RWPE1 (cell line): ENCODE results near the gene ABCF2.

ENCODE experiments used
- CTCF ChIA-PET: fragments of 350-600 bp; sonication (Branson Sonifier 250); formaldehyde crosslinking; extraction: SDS; loops from one replicate; lab custom pipeline; 2021; lab: Yijun Ruan, JAX
- POLR2A ChIA-PET: fragments of 400-600 bp; formaldehyde crosslinking; extraction: SDS; loops from one replicate; lab custom pipeline; 2020; ENCODE audit warnings: antibody characterized with exemption; ENCODE audit not compliant: low non-redundant PET; lab: Yijun Ruan, JAX
- DNase-seq: peaks from one replicate; pipeline ENCODE4 v3.0.0; 2012; ENCODE audit warnings: low spot score
- H3K27ac ChIP-seq: fragments of 450-650 bp; 2 replicates; pipeline ENCODE4 v1.5.1; 2017
- TF ChIP-seq, protein P1 (sequence below): fragments of 450-650 bp; conservative IDR thresholded peaks from 2 replicates; pipeline ENCODE4 v1.5.1; 2017; ENCODE audit warnings: low read depth, mild to moderate bottlenecking

The ABCF2 gene

DNA sequence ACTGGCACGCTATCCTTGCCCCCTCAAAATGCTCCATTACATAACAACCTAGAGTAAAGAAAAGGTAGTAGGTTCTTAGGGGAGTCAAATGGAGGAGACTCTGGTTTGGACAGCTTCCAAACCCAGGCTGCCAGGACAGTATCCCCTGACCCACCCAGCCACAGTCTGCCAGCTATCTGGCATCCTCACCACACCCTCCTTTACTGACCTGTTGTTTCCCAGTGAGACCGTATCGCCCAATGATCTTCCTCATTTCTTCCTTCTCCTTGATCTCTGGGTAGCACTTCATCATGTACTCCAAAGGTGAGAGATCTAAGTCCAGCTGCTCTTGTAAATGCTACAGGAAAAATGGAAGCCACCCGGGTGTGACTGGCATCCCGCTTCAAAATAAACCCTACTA, 11.6 kb downstream of the ABCF2 start:
- H3K27ac ChIP-seq: no peak overlapping the region
- ChIA-PET CTCF (no interaction called here), POLR2A (no interaction called here)
- TF ChIP-seq, protein P1, sequence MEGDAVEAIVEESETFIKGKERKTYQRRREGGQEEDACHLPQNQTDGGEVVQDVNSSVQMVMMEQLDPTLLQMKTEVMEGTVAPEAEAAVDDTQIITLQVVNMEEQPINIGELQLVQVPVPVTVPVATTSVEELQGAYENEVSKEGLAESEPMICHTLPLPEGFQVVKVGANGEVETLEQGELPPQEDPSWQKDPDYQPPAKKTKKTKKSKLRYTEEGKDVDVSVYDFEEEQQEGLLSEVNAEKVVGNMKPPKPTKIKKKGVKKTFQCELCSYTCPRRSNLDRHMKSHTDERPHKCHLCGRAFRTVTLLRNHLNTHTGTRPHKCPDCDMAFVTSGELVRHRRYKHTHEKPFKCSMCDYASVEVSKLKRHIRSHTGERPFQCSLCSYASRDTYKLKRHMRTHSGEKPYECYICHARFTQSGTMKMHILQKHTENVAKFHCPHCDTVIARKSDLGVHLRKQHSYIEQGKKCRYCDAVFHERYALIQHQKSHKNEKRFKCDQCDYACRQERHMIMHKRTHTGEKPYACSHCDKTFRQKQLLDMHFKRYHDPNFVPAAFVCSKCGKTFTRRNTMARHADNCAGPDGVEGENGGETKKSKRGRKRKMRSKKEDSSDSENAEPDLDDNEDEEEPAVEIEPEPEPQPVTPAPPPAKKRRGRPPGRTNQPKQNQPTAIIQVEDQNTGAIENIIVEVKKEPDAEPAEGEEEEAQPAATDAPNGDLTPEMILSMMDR: no peak
- no peak for DNase-seq

- TF ChIP-seq, protein P1: no peak
- ChIA-PET CTCF (no interaction called here), POLR2A (no interaction called here)
- DNase-seq: no peak
- H3K27ac ChIP-seq: peak overlapping the region; percentile 5; the same call in 1 of the 2 replicates
Observed at GRCh38 chr7:151213826-151214225, 13.2 kb downstream of the ABCF2 start.

- TF ChIP-seq, protein P1: no peak
- no peak overlapping the region for H3K27ac ChIP-seq
- ChIA-PET CTCF (no interaction called here), POLR2A (no interaction called here)
- no peak for DNase-seq
Observed at GRCh38 chr7:151212626-151213025, 14.4 kb downstream of the ABCF2 start.

- TF ChIP-seq, protein P1: no peak
- POLR2A ChIA-PET: no interaction called here
- no peak for DNase-seq
- CTCF ChIA-PET: no interaction called here
- no peak overlapping the region for H3K27ac ChIP-seq
Observed at GRCh38 chr7:151211155-151211772, 15.7 kb downstream of the ABCF2 start.

DNA sequence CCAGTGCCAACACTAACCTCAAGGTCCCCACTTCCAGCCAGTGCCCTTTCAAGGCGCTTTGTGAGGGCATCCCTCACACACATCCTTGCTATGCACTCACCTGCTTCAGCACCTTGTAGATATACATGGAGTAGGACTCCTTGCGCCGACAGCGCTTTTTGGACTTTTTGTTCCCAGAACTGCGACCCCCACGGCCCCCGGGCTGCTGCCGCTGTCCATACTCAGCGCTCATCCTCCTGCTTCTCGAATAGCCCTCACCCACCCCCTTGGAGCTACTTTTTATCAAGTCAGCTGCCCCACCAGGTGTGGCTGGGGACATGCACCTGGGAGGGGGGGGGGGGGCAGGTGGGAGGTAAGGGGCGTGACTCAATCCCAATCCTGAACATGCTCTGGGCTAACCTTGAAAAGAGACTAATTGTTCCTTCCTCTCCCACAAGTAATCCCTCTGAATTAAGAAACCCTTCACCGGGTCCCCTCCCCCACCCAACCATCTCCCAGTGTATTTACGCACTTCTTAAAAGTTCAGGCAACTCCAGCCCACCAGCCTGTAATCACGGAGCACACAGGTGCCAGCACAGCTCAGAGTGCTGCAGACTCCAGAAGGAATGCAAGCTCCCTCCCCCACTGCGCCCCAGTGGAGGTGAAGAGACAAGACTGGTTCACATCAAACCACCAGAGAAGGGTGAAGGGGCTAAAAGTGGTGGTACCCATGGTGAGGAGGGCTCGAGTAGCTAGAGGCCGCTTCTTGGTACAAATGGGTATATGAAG, 16.7 kb downstream of the ABCF2 start, which contains the start of gene H2BK1:
Gene H2BK1 (minus strand): TSS at position 402 of the 768 bp plus-strand sequence. CDS start 170 bp downstream, at position 232.
- ChIA-PET CTCF (interaction anchor here (0.6 kb wide), 1 partner anchor 328 kb away, joined by 3 read pairs; no protein-coding TSS in a partner anchor), POLR2A (no interaction called here)
- TF ChIP-seq, protein P1: no peak
- no peak for DNase-seq
- H3K27ac ChIP-seq: no peak within 1 kb of the TSS

GRCh38 chr7:151209588-151209987, 17.4 kb downstream of the ABCF2 start:
- TF ChIP-seq, protein P1: no peak
- ChIA-PET CTCF (no interaction called here), POLR2A (no interaction called here)
- no peak for DNase-seq
- no peak overlapping the region for H3K27ac ChIP-seq
